ENCODE data around the gene PCDHGB3.
"Not testable (repeated sequence)": the region's sequence is repeated elsewhere in the genome, so short reads cannot be mapped to it uniquely, and the experiment has no call there.

Gene PCDHGB3

GRCh38 chr5:141393267-141393666 lies 23.2 kb downstream of the PCDHGB3 start:
- Histone ChIP-seq H3K27me3 (ENCODE audit: low read depth) (no peaks in the 10 kb centered on the region), H3K4me3 (no peak overlapping the region), H3K36me3 (replicated peaks) (no peaks in the 10 kb centered on the region), H3K9me3 (no peaks in the 10 kb centered on the region), H3K4me1 (no peaks in the 10 kb centered on the region)
- no peak for DNase-seq (ENCODE audit: low spot score in 2 of 2)
- in situ Hi-C loops (cut with MboI; ENCODE audit: low sequenced_read_pairs) = no loop called here

- in situ Hi-C loops (cut with MboI; ENCODE audit: low sequenced_read_pairs); H3K4me3 ChIP-seq; H3K4me1 ChIP-seq; H3K36me3 ChIP-seq (replicated peaks); H3K9me3 ChIP-seq; H3K27me3 ChIP-seq (ENCODE audit: low read depth); DNase-seq (ENCODE audit: low spot score in 2 of 2): not testable (repeated sequence)
Observed at GRCh38 chr5:141394401-141395187, 24.6 kb downstream of the PCDHGB3 start.

- H3K9me3 ChIP-seq; H3K4me3 ChIP-seq; in situ Hi-C loops (cut with MboI; ENCODE audit: low sequenced_read_pairs); H3K27me3 ChIP-seq (ENCODE audit: low read depth); H3K4me1 ChIP-seq; H3K36me3 ChIP-seq (replicated peaks): not testable (repeated sequence)
- peak in 1 of 2 experiments; percentile 6 for DNase-seq (ENCODE audit: low spot score in 2 of 2)
Observed at GRCh38 chr5:141397756-141398551, 27.9 kb downstream of the PCDHGB3 start, which contains the start of gene PCDHGB5. PCDHGB5 (plus strand) TSS chr5:141397947; CDS start chr5:141398128, 181 bp downstream.

- H3K4me1 ChIP-seq = no peaks in the 10 kb centered on the region
- H3K4me3 ChIP-seq = no peak overlapping the region
- H3K9me3 ChIP-seq = no peaks in the 10 kb centered on the region
- no peaks in the 10 kb centered on the region for H3K36me3 ChIP-seq (replicated peaks)
- DNase-seq (ENCODE audit: low spot score in 2 of 2) = no peak
- no peaks in the 10 kb centered on the region for H3K27me3 ChIP-seq (ENCODE audit: low read depth)
- in situ Hi-C loops (cut with MboI; ENCODE audit: low sequenced_read_pairs) = no loop called here
Observed at GRCh38 chr5:141398608-141399007, 28.6 kb downstream of the PCDHGB3 start.

- no peaks in the 10 kb centered on the region for H3K27me3 ChIP-seq (ENCODE audit: low read depth)
- H3K9me3 ChIP-seq = no peaks in the 10 kb centered on the region
- no peaks in the 10 kb centered on the region for H3K36me3 ChIP-seq (replicated peaks)
- H3K4me3 ChIP-seq = no peak overlapping the region
- DNase-seq (ENCODE audit: low spot score in 2 of 2) = no peak
- in situ Hi-C loops (cut with MboI; ENCODE audit: low sequenced_read_pairs) = no loop called here
- H3K4me1 ChIP-seq = no peaks in the 10 kb centered on the region
Observed at GRCh38 chr5:141399555-141400258, 29.7 kb downstream of the PCDHGB3 start.

- Histone ChIP-seq H3K9me3 (no peaks in the 10 kb centered on the region), H3K27me3 (ENCODE audit: low read depth) (no peaks in the 10 kb centered on the region), H3K36me3 (replicated peaks) (no peaks in the 10 kb centered on the region), H3K4me3 (no peak within 1 kb of the TSS), H3K4me1 (no peaks in the 10 kb centered on the region)
- peak in 1 of 2 experiments; percentile 27 for DNase-seq (ENCODE audit: low spot score in 2 of 2)
- in situ Hi-C loops (cut with MboI; ENCODE audit: low sequenced_read_pairs) = no loop called here
Observed at GRCh38 chr5:141402553-141403243, 32.7 kb downstream of the PCDHGB3 start, which contains the start of gene PCDHGA9. PCDHGA9 (plus strand) TSS chr5:141402778; CDS start chr5:141402953, 175 bp downstream.

- in situ Hi-C loops (cut with MboI; ENCODE audit: low sequenced_read_pairs) = no loop called here
- no peak for DNase-seq (ENCODE audit: low spot score in 2 of 2)
- Histone ChIP-seq H3K4me1 (no peaks in the 10 kb centered on the region), H3K27me3 (ENCODE audit: low read depth) (no peaks in the 10 kb centered on the region), H3K36me3 (replicated peaks) (no peaks in the 10 kb centered on the region), H3K4me3 (no peak overlapping the region), H3K9me3 (no peaks in the 10 kb centered on the region)
Observed at GRCh38 chr5:141403387-141403786, 33.3 kb downstream of the PCDHGB3 start.

GRCh38 chr5:141407790-141408505 lies 37.9 kb downstream of the PCDHGB3 start, which contains the start of gene PCDHGB6:
PCDHGB6 (plus strand) TSS chr5:141408021; CDS start chr5:141408203, 182 bp downstream.
- H3K36me3 ChIP-seq (replicated peaks); H3K4me1 ChIP-seq; in situ Hi-C loops (cut with MboI; ENCODE audit: low sequenced_read_pairs); H3K4me3 ChIP-seq; H3K27me3 ChIP-seq (ENCODE audit: low read depth); H3K9me3 ChIP-seq: not testable (repeated sequence)
- DNase-seq (ENCODE audit: low spot score in 2 of 2) = peak in 1 of 2 experiments; percentile 7

GRCh38 chr5:141409598-141410306 lies 39.7 kb downstream of the PCDHGB3 start:
- 0 out of 2 replicates have a peak, but pooled peaks cover 2% of the 10 kb centered on the region for H3K9me3 ChIP-seq
- H3K4me3 ChIP-seq = no peak overlapping the region
- no peaks in the 10 kb centered on the region for H3K27me3 ChIP-seq (ENCODE audit: low read depth)
- in situ Hi-C loops (cut with MboI; ENCODE audit: low sequenced_read_pairs) = loop anchor here (5.0 to 10.0 kb wide), 2 partner anchors 115 to 153 kb away; no protein-coding TSS in a partner anchor
- no peaks in the 10 kb centered on the region for H3K36me3 ChIP-seq (replicated peaks)
- DNase-seq (ENCODE audit: low spot score in 2 of 2) = no peak
- H3K4me1 ChIP-seq = no peaks in the 10 kb centered on the region; the same call in 1 of the 2 replicates

GRCh38 chr5:141411575-141411974 lies 41.5 kb downstream of the PCDHGB3 start:
- Histone ChIP-seq H3K9me3 (peaks cover 5% of the 10 kb centered on the region; the same call in 1 of the 2 replicates), H3K4me3 (no peak overlapping the region), H3K27me3 (ENCODE audit: low read depth) (no peaks in the 10 kb centered on the region), H3K4me1 (no peaks in the 10 kb centered on the region; the same call in 1 of the 2 replicates), H3K36me3 (replicated peaks) (no peaks in the 10 kb centered on the region)
- DNase-seq (ENCODE audit: low spot score in 2 of 2) = no peak
- in situ Hi-C loops (cut with MboI; ENCODE audit: low sequenced_read_pairs) = loop anchor here (5.0 to 10.0 kb wide), 2 partner anchors 113 to 151 kb away; no protein-coding TSS in a partner anchor

- in situ Hi-C loops (cut with MboI; ENCODE audit: low sequenced_read_pairs) = loop anchor here (5.0 to 10.0 kb wide), 2 partner anchors 112 to 149 kb away; no protein-coding TSS in a partner anchor
- H3K9me3 ChIP-seq = peaks cover 5% of the 10 kb centered on the region; the same call in 1 of the 2 replicates
- H3K27me3 ChIP-seq (ENCODE audit: low read depth) = no peaks in the 10 kb centered on the region
- peak; percentile 66 to 85 for DNase-seq (ENCODE audit: low spot score in 2 of 2)
- peak within 1 kb of the TSS; percentile 57 for H3K4me3 ChIP-seq
- H3K36me3 ChIP-seq (replicated peaks) = no peaks in the 10 kb centered on the region
- H3K4me1 ChIP-seq = no peaks in the 10 kb centered on the region; the same call in 1 of the 2 replicates
Observed at GRCh38 chr5:141412854-141413539, 43.0 kb downstream of the PCDHGB3 start, which contains the start of gene PCDHGA10. PCDHGA10 (plus strand) TSS chr5:141412987; CDS start chr5:141413176, 189 bp downstream.

Measured in HAP-1 (cell line).